ENCODE data around the gene LAIR2.

LAIR2 gene

GRCh38 chr19:54515156-54515555 is 12.5 kb downstream of the LAIR2 start:
- no peaks in the 10 kb centered on the region for H3K27me3 ChIP-seq (ENCODE audit: control insufficient read depth, insufficient read depth, low read length, poor library complexity, severe bottlenecking)
- WGBS, 2 experiments = 35 to 36% methylated on average over 3 of the region's 3 CpGs
- H3K27ac ChIP-seq (ENCODE audit: insufficient read depth, low read depth, low read length, poor library complexity, severe bottlenecking) = no peak overlapping the region
- H3K9me3 ChIP-seq (ENCODE audit: control insufficient read depth, low read length) = peaks cover 4% of the 10 kb centered on the region
- H3K36me3 ChIP-seq (ENCODE audit: control insufficient read depth, insufficient read depth, low read length) = no peaks in the 10 kb centered on the region
- H3K4me3 ChIP-seq (ENCODE audit: insufficient read depth, low read depth, low read length) = no peak overlapping the region
- no peaks in the 10 kb centered on the region for H3K4me1 ChIP-seq (ENCODE audit: control insufficient read depth, insufficient read depth, low read length)

- Histone ChIP-seq H3K4me1 (ENCODE audit: control insufficient read depth, insufficient read depth, low read length) (no peaks in the 10 kb centered on the region), H3K4me3 (ENCODE audit: insufficient read depth, low read depth, low read length) (no peak overlapping the region), H3K27ac (ENCODE audit: insufficient read depth, low read depth, low read length, poor library complexity, severe bottlenecking) (no peak overlapping the region), H3K36me3 (ENCODE audit: control insufficient read depth, insufficient read depth, low read length) (no peaks in the 10 kb centered on the region), H3K9me3 (ENCODE audit: control insufficient read depth, low read length) (peaks cover 4% of the 10 kb centered on the region), H3K27me3 (ENCODE audit: control insufficient read depth, insufficient read depth, low read length, poor library complexity, severe bottlenecking) (no peaks in the 10 kb centered on the region)
- 31 to 36% methylated on average over 4 of the region's 4 CpGs for WGBS, 2 experiments
Observed at GRCh38 chr19:54517483-54517882, 14.9 kb downstream of the LAIR2 start.

GRCh38 chr19:54518844-54519243 is 16.2 kb downstream of the LAIR2 start:
- Histone ChIP-seq H3K4me3 (ENCODE audit: insufficient read depth, low read depth, low read length) (no peak overlapping the region), H3K27ac (ENCODE audit: insufficient read depth, low read depth, low read length, poor library complexity, severe bottlenecking) (no peak overlapping the region), H3K27me3 (ENCODE audit: control insufficient read depth, insufficient read depth, low read length, poor library complexity, severe bottlenecking) (no peaks in the 10 kb centered on the region), H3K9me3 (ENCODE audit: control insufficient read depth, low read length) (peaks cover 4% of the 10 kb centered on the region), H3K36me3 (ENCODE audit: control insufficient read depth, insufficient read depth, low read length) (no peaks in the 10 kb centered on the region), H3K4me1 (ENCODE audit: control insufficient read depth, insufficient read depth, low read length) (no peaks in the 10 kb centered on the region)
- 87 to 90% methylated on average over 5 of the region's 5 CpGs for WGBS, 2 experiments

- Histone ChIP-seq H3K9me3 (ENCODE audit: control insufficient read depth, low read length) (peaks cover 4% of the 10 kb centered on the region), H3K4me1 (ENCODE audit: control insufficient read depth, insufficient read depth, low read length) (no peaks in the 10 kb centered on the region), H3K4me3 (ENCODE audit: insufficient read depth, low read depth, low read length) (no peak overlapping the region), H3K27ac (ENCODE audit: insufficient read depth, low read depth, low read length, poor library complexity, severe bottlenecking) (no peak overlapping the region), H3K36me3 (ENCODE audit: control insufficient read depth, insufficient read depth, low read length) (no peaks in the 10 kb centered on the region), H3K27me3 (ENCODE audit: control insufficient read depth, insufficient read depth, low read length, poor library complexity, severe bottlenecking) (no peaks in the 10 kb centered on the region)
- 72 to 76% methylated on average over 17 of the region's 18 CpGs for WGBS, 2 experiments
Observed at GRCh38 chr19:54521022-54521859, 18.6 kb downstream of the LAIR2 start.

GRCh38 chr19:54521860-54522513 is 19.4 kb downstream of the LAIR2 start:
- H3K27ac ChIP-seq (ENCODE audit: insufficient read depth, low read depth, low read length, poor library complexity, severe bottlenecking) = no peak overlapping the region
- H3K36me3 ChIP-seq (ENCODE audit: control insufficient read depth, insufficient read depth, low read length) = no peaks in the 10 kb centered on the region
- peaks cover 4% of the 10 kb centered on the region for H3K9me3 ChIP-seq (ENCODE audit: control insufficient read depth, low read length)
- WGBS, 2 experiments = 78 to 86% methylated on average over 6 of the region's 6 CpGs
- H3K4me1 ChIP-seq (ENCODE audit: control insufficient read depth, insufficient read depth, low read length) = no peaks in the 10 kb centered on the region
- no peaks in the 10 kb centered on the region for H3K27me3 ChIP-seq (ENCODE audit: control insufficient read depth, insufficient read depth, low read length, poor library complexity, severe bottlenecking)
- no peak overlapping the region for H3K4me3 ChIP-seq (ENCODE audit: insufficient read depth, low read depth, low read length)

- H3K9me3 ChIP-seq (ENCODE audit: control insufficient read depth, low read length) = no peaks in the 10 kb centered on the region
- H3K4me1 ChIP-seq (ENCODE audit: control insufficient read depth, insufficient read depth, low read length) = no peaks in the 10 kb centered on the region
- no peaks in the 10 kb centered on the region for H3K36me3 ChIP-seq (ENCODE audit: control insufficient read depth, insufficient read depth, low read length)
- H3K27ac ChIP-seq (ENCODE audit: insufficient read depth, low read depth, low read length, poor library complexity, severe bottlenecking) = no peak overlapping the region
- 69 to 79% methylated on average over 5 of the region's 5 CpGs for WGBS, 2 experiments
- no peaks in the 10 kb centered on the region for H3K27me3 ChIP-seq (ENCODE audit: control insufficient read depth, insufficient read depth, low read length, poor library complexity, severe bottlenecking)
- no peak overlapping the region for H3K4me3 ChIP-seq (ENCODE audit: insufficient read depth, low read depth, low read length)
Observed at GRCh38 chr19:54523403-54523802, 20.8 kb downstream of the LAIR2 start.

- H3K27me3 ChIP-seq (ENCODE audit: control insufficient read depth, insufficient read depth, low read length, poor library complexity, severe bottlenecking) = no peaks in the 10 kb centered on the region
- WGBS, 2 experiments = 73 to 80% methylated on average over 5 of the region's 5 CpGs
Observed at GRCh38 chr19:54525636-54526035, 23.0 kb downstream of the LAIR2 start.

GRCh38 chr19:54526972-54527371 is 24.3 kb downstream of the LAIR2 start:
- no peak overlapping the region for H3K4me3 ChIP-seq (ENCODE audit: insufficient read depth, low read depth, low read length)
- H3K4me1 ChIP-seq (ENCODE audit: control insufficient read depth, insufficient read depth, low read length) = no peaks in the 10 kb centered on the region
- WGBS, 2 experiments = 81 to 86% methylated on average over 26 of the region's 26 CpGs
- peaks cover 8% of the 10 kb centered on the region for H3K9me3 ChIP-seq (ENCODE audit: control insufficient read depth, low read length)
- H3K27me3 ChIP-seq (ENCODE audit: control insufficient read depth, insufficient read depth, low read length, poor library complexity, severe bottlenecking) = no peaks in the 10 kb centered on the region
- H3K27ac ChIP-seq (ENCODE audit: insufficient read depth, low read depth, low read length, poor library complexity, severe bottlenecking) = no peak overlapping the region
- no peaks in the 10 kb centered on the region for H3K36me3 ChIP-seq (ENCODE audit: control insufficient read depth, insufficient read depth, low read length)

More at GRCh38 chr19:54525636-54526035, 23.0 kb downstream of the LAIR2 start:
- H3K4me3 ChIP-seq (ENCODE audit: insufficient read depth, low read depth, low read length) = no peak overlapping the region
- H3K4me1 ChIP-seq (ENCODE audit: control insufficient read depth, insufficient read depth, low read length) = no peaks in the 10 kb centered on the region
- H3K9me3 ChIP-seq (ENCODE audit: control insufficient read depth, low read length) = peaks cover 5% of the 10 kb centered on the region
- H3K36me3 ChIP-seq (ENCODE audit: control insufficient read depth, insufficient read depth, low read length) = no peaks in the 10 kb centered on the region
- no peak overlapping the region for H3K27ac ChIP-seq (ENCODE audit: insufficient read depth, low read depth, low read length, poor library complexity, severe bottlenecking)

GRCh38 chr19:54530866-54531265 is 28.2 kb downstream of the LAIR2 start:
- peaks cover 14% of the 10 kb centered on the region for H3K9me3 ChIP-seq (ENCODE audit: control insufficient read depth, low read length)
- H3K4me3 ChIP-seq (ENCODE audit: insufficient read depth, low read depth, low read length) = no peak overlapping the region
- no peak overlapping the region for H3K27ac ChIP-seq (ENCODE audit: insufficient read depth, low read depth, low read length, poor library complexity, severe bottlenecking)
- no peaks in the 10 kb centered on the region for H3K4me1 ChIP-seq (ENCODE audit: control insufficient read depth, insufficient read depth, low read length)
- WGBS, 2 experiments = 82 to 85% methylated on average over 5 of the region's 5 CpGs
- H3K36me3 ChIP-seq (ENCODE audit: control insufficient read depth, insufficient read depth, low read length) = no peaks in the 10 kb centered on the region
- H3K27me3 ChIP-seq (ENCODE audit: control insufficient read depth, insufficient read depth, low read length, poor library complexity, severe bottlenecking) = no peaks in the 10 kb centered on the region

- peaks cover 14% of the 10 kb centered on the region for H3K9me3 ChIP-seq (ENCODE audit: control insufficient read depth, low read length)
- no peaks in the 10 kb centered on the region for H3K27me3 ChIP-seq (ENCODE audit: control insufficient read depth, insufficient read depth, low read length, poor library complexity, severe bottlenecking)
- 71 to 74% methylated on average over 4 of the region's 4 CpGs for WGBS, 2 experiments
- H3K27ac ChIP-seq (ENCODE audit: insufficient read depth, low read depth, low read length, poor library complexity, severe bottlenecking) = no peak overlapping the region
- no peaks in the 10 kb centered on the region for H3K4me1 ChIP-seq (ENCODE audit: control insufficient read depth, insufficient read depth, low read length)
- no peak overlapping the region for H3K4me3 ChIP-seq (ENCODE audit: insufficient read depth, low read depth, low read length)
- no peaks in the 10 kb centered on the region for H3K36me3 ChIP-seq (ENCODE audit: control insufficient read depth, insufficient read depth, low read length)
Observed at GRCh38 chr19:54532528-54532927, 29.9 kb downstream of the LAIR2 start.

Data from ectodermal cell (in vitro differentiated cells).